Measurements from ENCODE around the gene STIM2.

STIM2 gene

DNA sequence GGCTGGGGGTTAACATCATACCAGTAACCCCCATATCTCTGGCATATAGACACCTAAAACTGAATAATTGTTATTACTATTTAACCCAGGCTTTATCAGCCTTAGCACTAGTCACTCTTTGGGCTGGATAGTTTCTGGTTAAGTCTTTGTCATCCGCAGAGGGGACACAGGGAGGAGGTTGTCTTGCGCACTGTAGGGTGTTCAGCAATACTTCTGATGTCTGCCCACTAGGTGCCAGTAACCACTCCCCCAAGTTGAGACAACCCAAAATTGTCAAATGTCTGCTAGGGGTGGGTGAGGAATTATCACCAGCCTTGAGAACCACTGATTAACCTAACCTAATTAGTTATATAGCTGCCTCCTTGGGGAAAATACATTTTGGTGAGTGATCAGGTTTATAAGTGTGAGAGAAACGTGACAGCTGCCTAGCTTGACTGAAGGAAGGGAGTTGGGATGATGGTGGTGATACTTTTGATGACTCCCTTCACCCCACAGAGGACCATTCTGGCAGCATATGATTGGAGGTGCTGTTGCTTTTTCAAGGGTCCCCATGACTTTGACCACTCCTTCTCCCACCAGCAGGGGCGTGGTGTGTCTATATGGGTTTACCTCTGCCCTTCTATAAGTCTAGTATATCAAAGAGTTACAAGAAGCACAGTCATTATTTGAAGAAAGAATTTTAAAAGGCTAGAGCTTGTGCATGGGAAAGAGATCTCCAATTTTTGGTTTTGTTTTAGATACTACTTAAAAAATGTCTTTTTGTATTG is 140.9 kb downstream of the STIM2 start:
- Histone ChIP-seq H4K20me1 (ENCODE audit: insufficient read depth, low read length) (no peaks in the 10 kb centered on the region), H3K79me2 (ENCODE audit: low read length) (no peaks in the 10 kb centered on the region), H3K9me3 (replicated peaks; ENCODE audit: insufficient read depth, low read length) (no peaks in the 10 kb centered on the region), H3K9ac (ENCODE audit: low read length) (no peak overlapping the region), H3F3A (ENCODE audit: insufficient read depth, low read length) (no peaks in the 10 kb centered on the region), H2AFZ (ENCODE audit: low read length) (no peak overlapping the region), H3K4me1 (ENCODE audit: low read length) (no peaks in the 10 kb centered on the region), H3K36me3 (replicated peaks; ENCODE audit: insufficient read depth, low read length) (no peaks in the 10 kb centered on the region), H3K27ac (ENCODE audit: low read length) (no peak overlapping the region), H3K4me3 (ENCODE audit: low read length) (no peak overlapping the region), H3K4me2 (ENCODE audit: low read depth, low read length) (no peak overlapping the region), H3K27me3 (replicated peaks; ENCODE audit: insufficient read depth, low read length) (no peaks in the 10 kb centered on the region), H3K9me2 (replicated peaks; ENCODE audit: insufficient read depth, low read length) (no peaks in the 10 kb centered on the region)
- TF ChIP-seq, protein P1, sequence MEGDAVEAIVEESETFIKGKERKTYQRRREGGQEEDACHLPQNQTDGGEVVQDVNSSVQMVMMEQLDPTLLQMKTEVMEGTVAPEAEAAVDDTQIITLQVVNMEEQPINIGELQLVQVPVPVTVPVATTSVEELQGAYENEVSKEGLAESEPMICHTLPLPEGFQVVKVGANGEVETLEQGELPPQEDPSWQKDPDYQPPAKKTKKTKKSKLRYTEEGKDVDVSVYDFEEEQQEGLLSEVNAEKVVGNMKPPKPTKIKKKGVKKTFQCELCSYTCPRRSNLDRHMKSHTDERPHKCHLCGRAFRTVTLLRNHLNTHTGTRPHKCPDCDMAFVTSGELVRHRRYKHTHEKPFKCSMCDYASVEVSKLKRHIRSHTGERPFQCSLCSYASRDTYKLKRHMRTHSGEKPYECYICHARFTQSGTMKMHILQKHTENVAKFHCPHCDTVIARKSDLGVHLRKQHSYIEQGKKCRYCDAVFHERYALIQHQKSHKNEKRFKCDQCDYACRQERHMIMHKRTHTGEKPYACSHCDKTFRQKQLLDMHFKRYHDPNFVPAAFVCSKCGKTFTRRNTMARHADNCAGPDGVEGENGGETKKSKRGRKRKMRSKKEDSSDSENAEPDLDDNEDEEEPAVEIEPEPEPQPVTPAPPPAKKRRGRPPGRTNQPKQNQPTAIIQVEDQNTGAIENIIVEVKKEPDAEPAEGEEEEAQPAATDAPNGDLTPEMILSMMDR (IDR thresholded peaks at IDR 0.05; ENCODE audit: low read length): no peak
- TF ChIP-seq EZH2phosphoT487 (IDR thresholded peaks at IDR 0.05; ENCODE audit: low read length) (no peak), EZH2 (optimal IDR thresholded peaks at IDR 0.05; ENCODE audit: low read depth, low read length) (no peak)
- no peak for DNase-seq

DNA sequence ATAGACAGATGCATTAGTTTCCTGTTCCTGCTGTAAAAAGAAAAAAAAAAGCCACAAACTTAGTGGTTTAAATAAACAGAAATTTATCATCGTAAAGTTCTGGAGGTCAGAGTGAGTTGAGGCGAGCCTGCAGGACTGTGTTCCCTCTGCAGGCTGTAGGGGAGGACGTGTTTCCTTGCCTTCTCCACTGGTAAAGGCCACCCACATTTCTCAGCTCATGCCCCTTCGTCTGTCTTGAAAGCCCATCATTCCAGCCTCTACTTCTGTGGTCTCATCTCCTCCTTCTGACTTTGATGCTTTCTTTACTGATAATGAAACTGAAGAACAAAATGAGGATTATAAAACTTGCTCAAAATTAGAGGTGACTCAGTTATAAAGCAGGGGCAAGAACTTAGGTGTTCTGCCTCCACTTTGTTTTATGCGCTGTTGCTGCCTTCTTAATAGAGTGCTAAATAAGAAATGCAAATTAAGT is 143.0 kb downstream of the STIM2 start:
- Histone ChIP-seq H3K4me1 (ENCODE audit: low read length) (no peaks in the 10 kb centered on the region), H3K79me2 (ENCODE audit: low read length) (no peaks in the 10 kb centered on the region), H3K9me2 (replicated peaks; ENCODE audit: insufficient read depth, low read length) (no peaks in the 10 kb centered on the region), H4K20me1 (ENCODE audit: insufficient read depth, low read length) (no peaks in the 10 kb centered on the region), H3K9me3 (replicated peaks; ENCODE audit: insufficient read depth, low read length) (no peaks in the 10 kb centered on the region), H3K36me3 (replicated peaks; ENCODE audit: insufficient read depth, low read length) (no peaks in the 10 kb centered on the region), H3F3A (ENCODE audit: insufficient read depth, low read length) (no peaks in the 10 kb centered on the region), H3K4me2 (ENCODE audit: low read depth, low read length) (no peak overlapping the region), H3K27ac (ENCODE audit: low read length) (no peak overlapping the region), H2AFZ (ENCODE audit: low read length) (no peak overlapping the region), H3K27me3 (replicated peaks; ENCODE audit: insufficient read depth, low read length) (no peaks in the 10 kb centered on the region), H3K4me3 (ENCODE audit: low read length) (no peak overlapping the region), H3K9ac (ENCODE audit: low read length) (no peak overlapping the region)
- no peak for DNase-seq
- TF ChIP-seq EZH2 (optimal IDR thresholded peaks at IDR 0.05; ENCODE audit: low read depth, low read length) (no peak), EZH2phosphoT487 (IDR thresholded peaks at IDR 0.05; ENCODE audit: low read length) (no peak)
- TF ChIP-seq, protein P1 (IDR thresholded peaks at IDR 0.05; ENCODE audit: low read length): no peak

DNA sequence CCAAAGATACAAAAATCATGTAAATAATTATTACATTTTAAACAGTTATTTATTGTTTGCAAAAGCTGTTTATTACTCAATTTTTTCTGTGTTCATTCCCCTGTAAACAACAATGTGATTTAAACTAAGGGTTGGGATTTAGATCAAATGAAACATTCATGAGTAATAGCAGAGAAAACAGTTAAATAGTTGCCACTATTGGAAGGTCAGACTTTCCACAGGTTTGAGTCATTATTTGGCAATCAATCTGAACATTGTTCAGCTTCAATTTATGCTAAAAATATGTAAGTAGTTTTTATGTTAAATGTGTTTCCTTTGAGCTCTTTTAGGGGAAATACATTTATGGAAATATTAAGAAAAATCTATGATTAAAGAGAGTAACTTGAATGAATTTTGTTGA is 144.9 kb downstream of the STIM2 start:
- H3K27me3 ChIP-seq (replicated peaks; ENCODE audit: insufficient read depth, low read length): no peaks in the 10 kb centered on the region
- no peaks in the 10 kb centered on the region for H3K36me3 ChIP-seq (replicated peaks; ENCODE audit: insufficient read depth, low read length)
- H3K4me2 ChIP-seq (ENCODE audit: low read depth, low read length): no peak overlapping the region
- H3K4me3 ChIP-seq (ENCODE audit: low read length): no peak overlapping the region
- no peaks in the 10 kb centered on the region for H3K79me2 ChIP-seq (ENCODE audit: low read length)
- TF ChIP-seq EZH2phosphoT487 (IDR thresholded peaks at IDR 0.05; ENCODE audit: low read length) (no peak), EZH2 (optimal IDR thresholded peaks at IDR 0.05; ENCODE audit: low read depth, low read length) (no peak)
- TF ChIP-seq, protein P1 (IDR thresholded peaks at IDR 0.05; ENCODE audit: low read length): no peak
- no peak overlapping the region for H2AFZ ChIP-seq (ENCODE audit: low read length)
- H3K27ac ChIP-seq (ENCODE audit: low read length): no peak overlapping the region
- DNase-seq: no peak
- H3K9ac ChIP-seq (ENCODE audit: low read length): no peak overlapping the region
- no peaks in the 10 kb centered on the region for H3F3A ChIP-seq (ENCODE audit: insufficient read depth, low read length)
- no peaks in the 10 kb centered on the region for H3K9me2 ChIP-seq (replicated peaks; ENCODE audit: insufficient read depth, low read length)
- no peaks in the 10 kb centered on the region for H3K9me3 ChIP-seq (replicated peaks; ENCODE audit: insufficient read depth, low read length)
- no peaks in the 10 kb centered on the region for H3K4me1 ChIP-seq (ENCODE audit: low read length)
- no peaks in the 10 kb centered on the region for H4K20me1 ChIP-seq (ENCODE audit: insufficient read depth, low read length)

All from MM.1S (cell line).